LHCN-M2 (cell line): Measurements from ENCODE around the gene PRKCG. TPM values are rescaled to one million over a fixed set of nuclear protein-coding genes. Genes with fewer than 3 reads are reported as not detected.

Experiments used
- DNase-seq: peaks from one replicate; pipeline ENCODE4 v3.0.0-alpha.2; 2012; ENCODE audit warnings: low read depth
- total RNA-seq: library from RNA; depleted of rRNA; stranded (reverse); fragments of >200 nt; gene quantifications from 2 replicates; pipeline ENCODE4 v1.2.3, GENCODE V29; 2014

Gene PRKCG
- total RNA-seq, 1 experiment from 2014 or later = not detected

DNA sequence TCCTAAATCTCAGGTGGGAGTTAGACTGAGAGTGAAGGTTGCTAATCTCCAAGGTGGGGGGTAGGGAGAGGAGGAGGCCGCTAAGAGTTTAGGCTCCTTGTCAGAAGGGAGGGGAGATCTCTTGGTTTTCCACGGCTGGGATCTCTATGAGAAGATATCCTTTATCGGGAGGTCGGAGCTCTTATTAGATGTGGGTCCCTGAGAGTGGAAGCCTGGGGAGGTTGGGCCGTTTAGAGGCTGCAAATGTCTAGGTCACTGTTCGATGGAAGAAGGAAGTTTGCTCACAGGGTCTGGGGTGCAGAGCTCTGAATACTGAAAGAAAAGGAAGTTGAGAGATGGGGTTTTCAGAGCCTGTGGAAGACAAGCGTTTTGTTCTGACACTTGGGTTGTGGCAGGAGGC is 10.5 kb upstream of the PRKCG start:
- DNase-seq = no peak

DNA sequence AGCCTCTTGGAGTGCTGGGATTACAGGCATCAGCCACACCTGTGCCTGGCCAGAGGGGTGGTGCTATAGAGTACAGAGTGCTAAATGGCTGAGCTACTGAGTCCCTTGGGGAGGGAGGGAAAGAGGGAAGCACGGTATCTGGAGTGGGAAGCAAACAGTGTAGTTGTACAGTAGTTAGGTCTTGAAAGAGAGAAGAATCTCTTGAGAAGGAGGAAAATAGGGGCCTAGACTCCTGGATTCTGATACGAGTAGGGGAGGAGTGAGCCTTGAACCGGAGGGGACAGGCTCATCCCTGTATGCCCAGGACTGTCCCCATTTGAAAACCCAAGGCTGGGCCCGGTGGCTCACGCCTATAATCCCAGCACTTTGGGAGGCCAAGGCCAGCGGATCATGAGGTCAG is 9.2 kb upstream of the PRKCG start:
- no peak for DNase-seq

DNA sequence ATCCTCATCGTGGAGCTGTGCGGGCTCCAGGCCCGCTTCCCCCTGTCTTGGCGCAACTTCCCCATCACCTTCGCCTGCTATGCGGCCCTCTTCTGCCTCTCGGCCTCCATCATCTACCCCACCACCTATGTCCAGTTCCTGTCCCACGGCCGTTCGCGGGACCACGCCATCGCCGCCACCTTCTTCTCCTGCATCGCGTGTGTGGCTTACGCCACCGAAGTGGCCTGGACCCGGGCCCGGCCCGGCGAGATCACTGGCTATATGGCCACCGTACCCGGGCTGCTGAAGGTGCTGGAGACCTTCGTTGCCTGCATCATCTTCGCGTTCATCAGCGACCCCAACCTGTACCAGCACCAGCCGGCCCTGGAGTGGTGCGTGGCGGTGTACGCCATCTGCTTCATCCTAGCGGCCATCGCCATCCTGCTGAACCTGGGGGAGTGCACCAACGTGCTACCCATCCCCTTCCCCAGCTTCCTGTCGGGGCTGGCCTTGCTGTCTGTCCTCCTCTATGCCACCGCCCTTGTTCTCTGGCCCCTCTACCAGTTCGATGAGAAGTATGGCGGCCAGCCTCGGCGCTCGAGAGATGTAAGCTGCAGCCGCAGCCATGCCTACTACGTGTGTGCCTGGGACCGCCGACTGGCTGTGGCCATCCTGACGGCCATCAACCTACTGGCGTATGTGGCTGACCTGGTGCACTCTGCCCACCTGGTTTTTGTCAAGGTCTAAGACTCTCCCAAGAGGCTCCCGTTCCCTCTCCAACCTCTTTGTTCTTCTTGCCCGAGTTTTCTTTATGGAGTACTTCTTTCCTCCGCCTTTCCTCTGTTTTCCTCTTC is 8.0 kb upstream of the PRKCG start:
- DNase-seq = no peak

- DNase-seq = no peak
Observed at GRCh38 chr19:53874606-53874990, 7.4 kb upstream of the PRKCG start.

DNA sequence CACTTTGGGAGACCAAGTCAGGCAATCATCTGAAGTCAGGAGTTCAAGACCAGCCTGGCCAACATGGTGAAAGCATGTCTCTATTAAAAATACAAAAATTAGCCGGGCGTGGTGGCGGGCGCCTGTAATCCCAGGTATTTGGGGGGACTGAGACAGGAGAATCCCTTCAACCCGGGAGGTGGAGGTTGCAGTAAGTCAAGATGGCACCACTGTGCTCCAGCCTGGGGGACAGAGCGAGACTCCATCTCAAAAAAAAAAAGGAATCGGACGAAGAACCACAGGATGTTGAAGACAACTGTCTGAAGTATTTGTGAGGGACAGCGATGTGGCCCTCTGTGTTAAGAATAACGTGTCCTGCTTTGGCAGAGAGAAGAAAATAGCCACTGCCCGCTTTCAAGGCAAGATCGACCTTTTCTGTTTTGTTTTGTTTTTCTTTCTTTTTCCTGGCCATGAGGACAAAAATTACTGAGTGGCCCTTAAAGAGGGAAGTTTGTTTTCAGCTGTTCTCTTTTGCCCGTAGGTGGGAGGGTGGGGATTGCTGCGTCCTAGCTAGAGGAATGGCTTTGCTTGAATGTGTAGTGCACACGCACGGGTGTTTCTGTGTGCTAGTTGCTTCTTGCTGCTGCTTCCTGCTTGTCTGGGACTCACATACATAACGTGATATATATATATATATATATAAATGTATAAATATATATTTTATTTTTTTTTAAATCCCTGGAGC is 6.2 kb upstream of the PRKCG start:
- DNase-seq = no peak

GRCh38 chr19:53876651-53877224 is 5.3 kb upstream of the PRKCG start:
- no peak for DNase-seq

DNA sequence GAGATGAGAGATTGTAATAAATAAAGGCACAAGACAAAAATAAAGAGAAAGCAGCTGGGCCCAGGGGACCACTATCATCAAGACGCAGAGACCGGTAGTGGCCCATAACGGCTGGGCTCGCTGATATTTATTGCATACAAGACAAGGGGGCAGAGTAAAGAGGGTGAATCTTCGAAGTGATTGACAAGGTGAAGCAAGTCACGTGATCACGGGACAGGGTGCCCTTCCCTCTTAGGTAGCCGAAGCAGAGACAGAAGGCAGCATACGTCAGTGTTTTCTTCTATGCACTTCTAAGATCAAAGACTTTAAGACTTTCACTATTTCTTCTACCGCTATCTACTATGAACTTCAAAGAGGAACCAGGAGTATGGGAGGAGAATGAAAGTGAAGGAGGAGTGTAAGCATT is 4.6 kb upstream of the PRKCG start:
- no peak for DNase-seq

DNA sequence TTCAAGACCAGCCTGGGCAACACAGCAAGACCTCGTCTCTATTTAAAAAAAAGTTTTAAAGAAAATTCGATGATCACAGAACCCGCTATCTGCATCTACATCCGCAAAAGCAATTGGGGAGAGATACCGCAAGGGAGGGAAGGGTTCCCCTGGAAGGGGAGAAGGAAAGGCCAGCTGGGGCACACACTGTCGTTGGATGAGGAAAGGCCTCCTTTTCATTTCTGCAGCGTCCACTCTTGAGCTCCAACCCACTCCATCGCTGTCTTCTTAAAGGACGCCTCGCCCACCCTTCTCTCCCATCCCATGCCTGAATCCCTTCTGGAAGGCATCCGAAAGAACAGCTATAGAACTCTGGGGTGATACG is 3.2 kb upstream of the PRKCG start:
- no peak for DNase-seq

GRCh38 chr19:53879140-53880081 is 2.6 kb upstream of the PRKCG start:
- DNase-seq = peak; percentile 88

- DNase-seq = no peak
Observed at GRCh38 chr19:53880711-53881481, 1.1 kb upstream of the PRKCG start.

DNA sequence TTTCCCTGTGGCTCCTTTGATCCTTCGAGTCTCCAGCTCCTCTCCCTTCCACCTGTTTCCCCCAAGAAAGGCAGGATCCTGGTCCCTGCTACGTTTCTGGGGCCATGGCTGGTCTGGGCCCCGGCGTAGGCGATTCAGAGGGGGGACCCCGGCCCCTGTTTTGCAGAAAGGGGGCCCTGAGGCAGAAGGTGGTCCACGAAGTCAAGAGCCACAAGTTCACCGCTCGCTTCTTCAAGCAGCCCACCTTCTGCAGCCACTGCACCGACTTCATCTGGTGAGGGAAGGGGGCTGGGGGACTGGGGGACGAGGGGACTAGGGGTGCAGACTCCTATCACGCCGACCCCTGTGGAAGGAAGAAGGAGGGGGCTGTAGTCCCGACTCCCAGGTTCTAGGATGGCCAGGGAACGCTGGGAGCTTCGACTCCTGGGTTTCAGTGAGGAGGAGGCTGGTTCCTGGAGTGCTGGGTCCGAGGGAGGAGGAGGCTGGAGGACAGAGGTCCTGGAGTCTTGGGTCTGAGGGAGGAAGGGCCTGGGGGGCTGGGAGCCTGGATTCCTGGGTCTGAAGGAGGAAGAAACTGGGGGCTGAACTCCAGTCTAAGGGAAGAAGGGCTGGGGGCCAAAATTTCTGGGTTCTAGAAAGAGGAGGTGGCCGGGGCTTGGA is 524 bp downstream of the PRKCG start:
- DNase-seq = no peak

GRCh38 chr19:53883231-53883661 is 1.2 kb downstream of the PRKCG start:
- DNase-seq = no peak

- DNase-seq = no peak
Observed at GRCh38 chr19:53883741-53884140, 1.7 kb downstream of the PRKCG start.

DNA sequence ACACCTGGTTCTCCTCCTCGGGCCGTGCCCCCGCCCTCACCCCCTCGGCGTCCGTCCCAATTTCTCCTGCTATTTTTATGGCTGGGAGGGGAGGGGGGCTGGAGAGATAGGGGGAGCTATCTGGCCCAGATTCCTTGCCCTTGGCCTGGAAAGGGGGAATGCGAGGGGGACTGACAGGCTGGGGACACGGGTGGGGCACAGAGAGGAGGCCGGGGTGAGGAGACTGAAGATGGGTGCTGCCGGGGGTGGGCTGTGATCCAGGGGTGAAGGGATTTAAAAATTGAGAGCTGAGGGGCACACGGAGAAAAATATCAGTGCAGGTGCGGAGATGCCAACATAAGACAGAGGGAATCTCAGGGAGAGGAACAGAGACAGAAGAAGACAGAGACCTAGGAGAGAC is 2.3 kb downstream of the PRKCG start:
- no peak for DNase-seq

- DNase-seq = no peak
Observed at GRCh38 chr19:53885036-53885435, 3.0 kb downstream of the PRKCG start.

- no peak for DNase-seq
Observed at GRCh38 chr19:53892301-53892980, 10.4 kb downstream of the PRKCG start.

GRCh38 chr19:53892981-53893325 is 11.0 kb downstream of the PRKCG start:
- no peak for DNase-seq

DNA sequence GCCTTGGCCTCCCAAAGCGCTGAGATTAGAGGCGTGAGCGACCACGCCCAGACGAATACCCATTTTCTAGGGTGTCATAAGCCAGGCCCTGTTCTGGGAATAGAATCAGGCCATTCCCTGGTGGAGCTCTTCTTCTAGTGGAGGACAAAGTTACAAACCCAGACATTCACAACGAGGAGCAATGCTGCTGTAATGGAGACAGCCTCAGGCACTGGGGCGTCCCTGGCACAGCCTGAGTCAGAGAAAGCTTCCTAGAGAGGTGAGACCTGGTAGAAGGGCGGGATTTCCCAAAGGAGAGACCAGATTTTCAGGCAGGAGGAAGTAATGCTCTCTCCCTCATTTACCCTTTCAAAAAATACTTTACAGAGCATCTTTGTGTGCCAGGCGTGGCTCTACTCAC is 12.7 kb downstream of the PRKCG start:
- DNase-seq = no peak

GRCh38 chr19:53896682-53897081 is 14.7 kb downstream of the PRKCG start:
- no peak for DNase-seq

- DNase-seq = no peak
Observed at GRCh38 chr19:53897459-53897858, 15.5 kb downstream of the PRKCG start.
